ENCODE data around the gene STXBP3. TPM values are rescaled to one million over a fixed set of nuclear protein-coding genes. Genes with fewer than 3 reads are reported as not detected.
A peak's percentile ranks its signal among the peaks of the same experiment; 100 is the strongest.

STXBP3 gene
- total and polyA plus RNA-seq, 2 of the 13 experiments (the other 11 are each of a cell fraction or from before 2014, with no cell fraction given) = 13.0 to 20.8 TPM

DNA sequence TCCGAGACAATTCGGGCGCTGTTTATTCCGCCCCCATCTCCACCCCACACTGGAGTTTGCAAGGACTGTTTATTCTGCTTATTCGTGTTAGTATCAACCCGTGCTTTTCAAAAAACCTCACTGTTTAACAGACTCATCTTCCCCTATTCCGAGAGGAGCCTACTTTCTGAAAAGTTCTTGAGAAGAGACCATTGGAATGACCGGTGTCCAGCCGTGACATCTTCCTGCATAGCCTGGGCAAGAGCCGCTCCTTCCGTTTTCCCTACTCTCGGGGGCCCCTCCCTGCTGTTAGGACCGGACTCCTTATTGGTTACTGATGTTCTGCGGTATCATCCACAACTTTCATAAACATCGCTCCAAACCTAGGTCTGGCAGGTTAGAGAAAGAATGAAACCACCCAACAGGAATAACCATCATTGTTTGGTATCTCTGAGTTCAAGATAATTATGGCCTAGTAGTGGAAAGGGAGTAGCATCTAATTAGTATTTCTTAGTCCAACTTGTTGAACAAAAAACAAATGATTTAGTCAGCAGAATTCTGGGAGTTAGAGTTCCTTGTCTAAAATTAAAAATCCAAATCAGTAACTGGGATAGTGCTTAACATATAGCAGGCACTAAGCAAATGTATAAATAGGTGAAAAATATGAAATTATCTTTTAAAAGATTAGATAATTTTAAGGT, 837 bp downstream of the STXBP3 start (continued):
- no peak for TF ChIP-seq FIP1L1 (IDR thresholded peaks at IDR 0.05; ENCODE audit: borderline replicate concordance, insufficient read depth, low read depth, low read length)
- peak; percentile 56 for TF ChIP-seq ELF3 (CRISPR knock-in tag; IDR thresholded peaks at IDR 0.05)
- no peak for TF ChIP-seq RARG (CRISPR knock-in tag; IDR thresholded peaks at IDR 0.05; ENCODE audit: low read depth)
- TF ChIP-seq SP5 (CRISPR knock-in tag; IDR thresholded peaks at IDR 0.05; ENCODE audit: borderline replicate concordance, low read depth) = 0 out of 2 replicates have a peak, but pooled peaks have one; percentile 7
- TF ChIP-seq ATF4 (CRISPR knock-in tag; IDR thresholded peaks at IDR 0.05) = 0 out of 4 replicates have a peak, but pooled peaks of 1 of the 2 experiments have one; percentile 13
- no peak for TF ChIP-seq HNRNPUL1 (IDR thresholded peaks at IDR 0.05; ENCODE audit: low read depth, low read length)
- TF ChIP-seq, protein P1, sequence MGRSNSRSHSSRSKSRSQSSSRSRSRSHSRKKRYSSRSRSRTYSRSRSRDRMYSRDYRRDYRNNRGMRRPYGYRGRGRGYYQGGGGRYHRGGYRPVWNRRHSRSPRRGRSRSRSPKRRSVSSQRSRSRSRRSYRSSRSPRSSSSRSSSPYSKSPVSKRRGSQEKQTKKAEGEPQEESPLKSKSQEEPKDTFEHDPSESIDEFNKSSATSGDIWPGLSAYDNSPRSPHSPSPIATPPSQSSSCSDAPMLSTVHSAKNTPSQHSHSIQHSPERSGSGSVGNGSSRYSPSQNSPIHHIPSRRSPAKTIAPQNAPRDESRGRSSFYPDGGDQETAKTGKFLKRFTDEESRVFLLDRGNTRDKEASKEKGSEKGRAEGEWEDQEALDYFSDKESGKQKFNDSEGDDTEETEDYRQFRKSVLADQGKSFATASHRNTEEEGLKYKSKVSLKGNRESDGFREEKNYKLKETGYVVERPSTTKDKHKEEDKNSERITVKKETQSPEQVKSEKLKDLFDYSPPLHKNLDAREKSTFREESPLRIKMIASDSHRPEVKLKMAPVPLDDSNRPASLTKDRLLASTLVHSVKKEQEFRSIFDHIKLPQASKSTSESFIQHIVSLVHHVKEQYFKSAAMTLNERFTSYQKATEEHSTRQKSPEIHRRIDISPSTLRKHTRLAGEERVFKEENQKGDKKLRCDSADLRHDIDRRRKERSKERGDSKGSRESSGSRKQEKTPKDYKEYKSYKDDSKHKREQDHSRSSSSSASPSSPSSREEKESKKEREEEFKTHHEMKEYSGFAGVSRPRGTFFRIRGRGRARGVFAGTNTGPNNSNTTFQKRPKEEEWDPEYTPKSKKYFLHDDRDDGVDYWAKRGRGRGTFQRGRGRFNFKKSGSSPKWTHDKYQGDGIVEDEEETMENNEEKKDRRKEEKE (IDR thresholded peaks at IDR 0.05) = no peak
- TF ChIP-seq DMAP1 (CRISPR knock-in tag; IDR thresholded peaks at IDR 0.05) = no peak
- TF ChIP-seq DPF2 (CRISPR knock-in tag; IDR thresholded peaks at IDR 0.05; ENCODE audit: borderline replicate concordance, low read depth) = no peak
- TF ChIP-seq, protein P2, sequence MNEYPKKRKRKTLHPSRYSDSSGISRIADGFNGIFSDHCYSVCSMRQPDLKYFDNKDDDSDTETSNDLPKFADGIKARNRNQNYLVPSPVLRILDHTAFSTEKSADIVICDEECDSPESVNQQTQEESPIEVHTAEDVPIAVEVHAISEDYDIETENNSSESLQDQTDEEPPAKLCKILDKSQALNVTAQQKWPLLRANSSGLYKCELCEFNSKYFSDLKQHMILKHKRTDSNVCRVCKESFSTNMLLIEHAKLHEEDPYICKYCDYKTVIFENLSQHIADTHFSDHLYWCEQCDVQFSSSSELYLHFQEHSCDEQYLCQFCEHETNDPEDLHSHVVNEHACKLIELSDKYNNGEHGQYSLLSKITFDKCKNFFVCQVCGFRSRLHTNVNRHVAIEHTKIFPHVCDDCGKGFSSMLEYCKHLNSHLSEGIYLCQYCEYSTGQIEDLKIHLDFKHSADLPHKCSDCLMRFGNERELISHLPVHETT (CRISPR knock-in tag; conservative IDR thresholded peaks at IDR 0.05) = no peak
- TF ChIP-seq ZNF644 (CRISPR knock-in tag; IDR thresholded peaks at IDR 0.05; ENCODE audit: low read depth) = no peak
- peak; percentile 58 for TF ChIP-seq NFYC (CRISPR knock-in tag; IDR thresholded peaks at IDR 0.05)
- TF ChIP-seq ZNF350 (CRISPR knock-in tag; IDR thresholded peaks at IDR 0.05; ENCODE audit: borderline replicate concordance, low read depth) = no peak
- no peak for TF ChIP-seq ZNF362 (CRISPR knock-in tag; IDR thresholded peaks at IDR 0.05; ENCODE audit: borderline replicate concordance)
- TF ChIP-seq, protein P3, sequence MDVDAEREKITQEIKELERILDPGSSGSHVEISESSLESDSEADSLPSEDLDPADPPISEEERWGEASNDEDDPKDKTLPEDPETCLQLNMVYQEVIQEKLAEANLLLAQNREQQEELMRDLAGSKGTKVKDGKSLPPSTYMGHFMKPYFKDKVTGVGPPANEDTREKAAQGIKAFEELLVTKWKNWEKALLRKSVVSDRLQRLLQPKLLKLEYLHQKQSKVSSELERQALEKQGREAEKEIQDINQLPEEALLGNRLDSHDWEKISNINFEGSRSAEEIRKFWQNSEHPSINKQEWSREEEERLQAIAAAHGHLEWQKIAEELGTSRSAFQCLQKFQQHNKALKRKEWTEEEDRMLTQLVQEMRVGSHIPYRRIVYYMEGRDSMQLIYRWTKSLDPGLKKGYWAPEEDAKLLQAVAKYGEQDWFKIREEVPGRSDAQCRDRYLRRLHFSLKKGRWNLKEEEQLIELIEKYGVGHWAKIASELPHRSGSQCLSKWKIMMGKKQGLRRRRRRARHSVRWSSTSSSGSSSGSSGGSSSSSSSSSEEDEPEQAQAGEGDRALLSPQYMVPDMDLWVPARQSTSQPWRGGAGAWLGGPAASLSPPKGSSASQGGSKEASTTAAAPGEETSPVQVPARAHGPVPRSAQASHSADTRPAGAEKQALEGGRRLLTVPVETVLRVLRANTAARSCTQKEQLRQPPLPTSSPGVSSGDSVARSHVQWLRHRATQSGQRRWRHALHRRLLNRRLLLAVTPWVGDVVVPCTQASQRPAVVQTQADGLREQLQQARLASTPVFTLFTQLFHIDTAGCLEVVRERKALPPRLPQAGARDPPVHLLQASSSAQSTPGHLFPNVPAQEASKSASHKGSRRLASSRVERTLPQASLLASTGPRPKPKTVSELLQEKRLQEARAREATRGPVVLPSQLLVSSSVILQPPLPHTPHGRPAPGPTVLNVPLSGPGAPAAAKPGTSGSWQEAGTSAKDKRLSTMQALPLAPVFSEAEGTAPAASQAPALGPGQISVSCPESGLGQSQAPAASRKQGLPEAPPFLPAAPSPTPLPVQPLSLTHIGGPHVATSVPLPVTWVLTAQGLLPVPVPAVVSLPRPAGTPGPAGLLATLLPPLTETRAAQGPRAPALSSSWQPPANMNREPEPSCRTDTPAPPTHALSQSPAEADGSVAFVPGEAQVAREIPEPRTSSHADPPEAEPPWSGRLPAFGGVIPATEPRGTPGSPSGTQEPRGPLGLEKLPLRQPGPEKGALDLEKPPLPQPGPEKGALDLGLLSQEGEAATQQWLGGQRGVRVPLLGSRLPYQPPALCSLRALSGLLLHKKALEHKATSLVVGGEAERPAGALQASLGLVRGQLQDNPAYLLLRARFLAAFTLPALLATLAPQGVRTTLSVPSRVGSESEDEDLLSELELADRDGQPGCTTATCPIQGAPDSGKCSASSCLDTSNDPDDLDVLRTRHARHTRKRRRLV (CRISPR knock-in tag; IDR thresholded peaks at IDR 0.05) = no peak
- no peak for TF ChIP-seq ZFP37 (CRISPR knock-in tag; IDR thresholded peaks at IDR 0.05; ENCODE audit: borderline replicate concordance)
- no peak for TF ChIP-seq TEAD2 (CRISPR knock-in tag; IDR thresholded peaks at IDR 0.05)
